Gastroesophageal sphincter (tissue), 4 donors: ENCODE results near the gene CDK17. TPM values are rescaled to one million over a fixed set of nuclear protein-coding genes. Genes with fewer than 3 reads are reported as not detected.
"Not testable (repeated sequence)": the region's sequence is repeated elsewhere in the genome, so short reads cannot be mapped to it uniquely, and the experiment has no call there.

ENCODE experiments used
- ATAC-seq: fragments of 150-250 bp; one replicate; pipeline ENCODE4 v1.9.1; 2016; ENCODE audit warnings: mild to moderate bottlenecking, moderate library complexity
- H3K27ac ChIP-seq, 4 donors: fragments of 200-600 bp; sonication (generic) in 3 of 4; 1 replicate in 3 of 4; 2 replicates in 1 of 4; pipeline ENCODE4 v1.5.1; 2016 to 2019
- H3K27me3 ChIP-seq: fragments of 200-600 bp; sonication (generic); one replicate; pipeline ENCODE4 v1.5.1; 2019
- H3K36me3 ChIP-seq, 2 donors: fragments of 200-600 bp; sonication (generic); one replicate each; pipeline ENCODE4 v1.5.1; 2019; ENCODE audit warnings: control low read depth in 1 of 2
- H3K4me1 ChIP-seq, 3 donors: fragments of 200-600 bp; sonication (generic); 1 replicate in 2 of 3; 2 replicates in 1 of 3; pipeline ENCODE4 v1.5.1; 2016 to 2019; ENCODE audit warnings: control low read depth in 2 of 3
- H3K4me3 ChIP-seq, 2 donors: fragments of 200-600 bp; sonication (generic); one replicate each; pipeline ENCODE4 v1.5.1; 2019; ENCODE audit warnings: mild to moderate bottlenecking in 1 of 2, moderate library complexity in 1 of 2
- H3K9me3 ChIP-seq, 3 donors: fragments of 200-600 bp; sonication (generic); one replicate each; pipeline ENCODE4 v1.5.1; 2017 to 2019; ENCODE audit warnings: control low read depth in 2 of 3
- EP300 ChIP-seq: sonication (generic); formaldehyde crosslinking; IDR thresholded peaks from one replicate; pipeline ENCODE4 v1.6.1; 2017; ENCODE audit warnings: antibody characterized with exemption, mild to moderate bottlenecking
- POLR2A ChIP-seq, 2 donors: fragments of 450-650 bp; IDR thresholded peaks; one replicate each; pipeline ENCODE4 v1.6.1; 2017; ENCODE audit warnings: antibody characterized with exemption in 2 of 2, mild to moderate bottlenecking in 2 of 2, moderate library complexity in 1 of 2
- POLR2AphosphoS5 ChIP-seq: sonication (generic); formaldehyde crosslinking; IDR thresholded peaks from one replicate; pipeline ENCODE4 v1.6.1; 2017; ENCODE audit warnings: antibody characterized with exemption
- WGBS, 2 donors: methylation state at CpG; one replicate each; pipeline ENCODE4 v1.1.5; 2018; ENCODE audit warnings: low coverage in 1 of 2; 5-methylcytosine and 5-hydroxymethylcytosine counted together
- total RNA-seq, 4 donors: library from RNA; depleted of rRNA; stranded (reverse); fragments of >200 nt; gene quantifications; one replicate each; pipeline ENCODE4 v1.1.0, GENCODE V29; 2016
- TF ChIP-seq, protein P1 (sequence below), 4 experiments: fragments of 200-600 bp in 2 of 4; fragments of 450-650 bp in 2 of 4; sonication (generic) in 1 of 4; IDR thresholded peaks; one replicate each; pipeline ENCODE4 v1.5.1; 2017 to 2019; ENCODE audit warnings: antibody characterized with exemption in 4 of 4, mild to moderate bottlenecking in 2 of 4, moderate library complexity in 2 of 4

The CDK17 gene
- total RNA-seq, 4 donors from 2014 or later, result 54.4 to 77.9 (median 62.9) TPM

DNA sequence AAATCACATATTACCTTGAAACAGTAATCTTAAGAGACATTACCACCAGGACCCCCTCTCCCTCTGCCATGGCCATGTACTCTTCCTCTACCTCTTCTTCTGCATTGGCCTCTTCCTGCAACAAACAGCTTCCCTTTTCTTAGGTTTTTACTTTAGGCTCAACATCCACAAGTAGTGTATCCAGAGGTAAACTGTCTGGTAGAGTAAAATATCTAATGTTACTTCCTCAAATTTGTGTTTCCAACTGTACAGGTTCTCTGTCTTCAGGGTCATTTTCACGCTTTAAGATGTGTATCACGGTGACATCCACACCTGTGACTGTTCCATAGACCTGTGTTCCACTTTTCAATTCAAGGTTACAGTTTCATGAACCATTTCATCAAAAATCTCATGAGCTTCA, 13.4 kb downstream of the CDK17 start:
- H3K27ac ChIP-seq, result no peak overlapping the region
- H3K36me3 ChIP-seq, result no peaks in the 10 kb centered on the region
- TF ChIP-seq EP300 (no peak), POLR2A (IDR thresholded peaks at IDR 0.05) (no peak), POLR2AphosphoS5 (no peak)
- TF ChIP-seq, protein P1, sequence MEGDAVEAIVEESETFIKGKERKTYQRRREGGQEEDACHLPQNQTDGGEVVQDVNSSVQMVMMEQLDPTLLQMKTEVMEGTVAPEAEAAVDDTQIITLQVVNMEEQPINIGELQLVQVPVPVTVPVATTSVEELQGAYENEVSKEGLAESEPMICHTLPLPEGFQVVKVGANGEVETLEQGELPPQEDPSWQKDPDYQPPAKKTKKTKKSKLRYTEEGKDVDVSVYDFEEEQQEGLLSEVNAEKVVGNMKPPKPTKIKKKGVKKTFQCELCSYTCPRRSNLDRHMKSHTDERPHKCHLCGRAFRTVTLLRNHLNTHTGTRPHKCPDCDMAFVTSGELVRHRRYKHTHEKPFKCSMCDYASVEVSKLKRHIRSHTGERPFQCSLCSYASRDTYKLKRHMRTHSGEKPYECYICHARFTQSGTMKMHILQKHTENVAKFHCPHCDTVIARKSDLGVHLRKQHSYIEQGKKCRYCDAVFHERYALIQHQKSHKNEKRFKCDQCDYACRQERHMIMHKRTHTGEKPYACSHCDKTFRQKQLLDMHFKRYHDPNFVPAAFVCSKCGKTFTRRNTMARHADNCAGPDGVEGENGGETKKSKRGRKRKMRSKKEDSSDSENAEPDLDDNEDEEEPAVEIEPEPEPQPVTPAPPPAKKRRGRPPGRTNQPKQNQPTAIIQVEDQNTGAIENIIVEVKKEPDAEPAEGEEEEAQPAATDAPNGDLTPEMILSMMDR (IDR thresholded peaks at IDR 0.05), result no peak
- no peak for ATAC-seq
- no peaks in the 10 kb centered on the region for H3K27me3 ChIP-seq
- H3K4me1 ChIP-seq, result peaks cover 0 to 72% (median 0%) of the 10 kb centered on the region in 3 donors
- WGBS, 2 donors, result 86% methylated on average over 2 of the region's 2 CpGs
- H3K4me3 ChIP-seq, result no peak overlapping the region
- peaks cover 0 to 5% (median 0%) of the 10 kb centered on the region in 3 donors for H3K9me3 ChIP-seq

DNA sequence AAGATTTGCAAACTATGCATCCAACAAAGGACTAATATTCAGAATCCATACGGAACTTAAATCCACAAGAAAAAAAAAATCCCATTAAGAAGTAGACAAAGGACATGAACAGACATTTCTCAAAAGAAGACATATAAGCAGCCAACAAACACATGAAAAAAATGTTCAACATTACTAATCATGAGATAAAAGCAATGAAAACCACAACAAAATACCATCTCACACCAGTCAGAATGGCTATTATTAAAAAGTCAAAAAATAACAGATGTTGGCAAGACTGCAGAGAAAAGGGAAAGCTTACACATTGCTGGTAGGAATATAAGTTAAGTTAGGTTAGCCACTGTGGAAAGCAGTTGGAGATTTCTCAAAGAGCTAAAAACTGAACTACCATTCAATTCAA, 16.2 kb downstream of the CDK17 start:
- ATAC-seq, result no peak
- H3K36me3 ChIP-seq, result no peaks in the 10 kb centered on the region
- H3K27ac ChIP-seq, result no peak overlapping the region
- 75% methylated on average over 1 of the region's 1 CpG; no CpG with 5 or more reads in 1 of the 2 donors for WGBS, 2 donors
- no peaks in the 10 kb centered on the region for H3K27me3 ChIP-seq
- H3K4me1 ChIP-seq, result peaks cover 0 to 50% (median 0%) of the 10 kb centered on the region in 3 donors
- H3K9me3 ChIP-seq, result peaks cover 0 to 5% (median 0%) of the 10 kb centered on the region in 3 donors
- H3K4me3 ChIP-seq, result no peak overlapping the region
- TF ChIP-seq POLR2A (IDR thresholded peaks at IDR 0.05) (no peak), POLR2AphosphoS5 (no peak), EP300 (no peak)
- TF ChIP-seq, protein P1 (IDR thresholded peaks at IDR 0.05), result no peak

DNA sequence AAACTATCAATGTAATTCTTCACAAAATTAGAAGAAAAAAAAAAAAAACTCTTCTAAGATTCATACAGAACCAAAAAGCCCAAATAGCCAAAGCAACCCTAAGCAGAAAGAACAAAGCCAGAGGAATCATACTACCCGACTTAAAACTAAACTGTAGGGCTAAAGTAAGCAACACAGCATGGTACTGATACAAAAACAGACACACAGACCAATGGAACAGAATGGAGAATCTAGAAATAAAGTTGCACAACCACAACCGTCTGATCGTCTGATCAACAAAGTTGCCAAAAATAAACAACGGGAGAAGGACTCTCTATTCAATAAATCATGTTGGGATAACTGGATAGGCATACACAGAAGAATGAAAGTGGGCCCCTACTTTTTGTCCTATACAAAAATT, 16.9 kb downstream of the CDK17 start:
- Histone ChIP-seq H3K36me3 (no peaks in the 10 kb centered on the region), H3K9me3 (peaks cover 0 to 5% (median 0%) of the 10 kb centered on the region in 3 donors), H3K4me1 (peaks cover 0 to 46% (median 0%) of the 10 kb centered on the region in 3 donors), H3K4me3 (no peak overlapping the region), H3K27me3 (no peaks in the 10 kb centered on the region), H3K27ac (no peak overlapping the region)
- WGBS, 2 donors, result 78 to 85% methylated on average over 2 to 4 of the region's 4 CpGs
- no peak for ATAC-seq
- no peak for TF ChIP-seq EP300
- TF ChIP-seq, protein P1 (IDR thresholded peaks at IDR 0.05), result no peak
- TF ChIP-seq POLR2A (IDR thresholded peaks at IDR 0.05), result no peak
- no peak for TF ChIP-seq POLR2AphosphoS5

DNA sequence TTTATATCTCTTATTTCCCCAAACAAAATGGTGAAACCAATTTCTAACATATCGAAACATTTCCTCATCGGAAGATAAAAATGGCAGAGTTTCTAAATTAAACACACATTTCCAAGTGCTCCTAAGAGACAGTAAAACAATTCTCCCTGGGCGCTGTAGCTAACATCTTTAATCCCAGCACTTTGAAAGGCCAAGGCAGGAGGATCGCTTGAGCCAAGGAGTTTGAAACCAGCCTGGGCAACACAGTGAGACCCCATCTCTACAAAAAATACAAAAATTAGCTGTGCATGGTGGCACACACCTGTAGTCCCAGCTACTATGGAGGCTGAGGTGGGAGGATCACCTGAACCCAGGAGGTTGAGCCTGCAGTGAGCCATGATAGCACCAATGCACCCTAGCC, 20.5 kb downstream of the CDK17 start:
- H3K27ac ChIP-seq, H3K9me3 ChIP-seq, H3K4me3 ChIP-seq, H3K36me3 ChIP-seq, ATAC-seq, H3K27me3 ChIP-seq: not testable (repeated sequence)
- H3K4me1 ChIP-seq, result peaks cover 6 to 41% (median 10%) of the 10 kb centered on the region in 3 donors
- 95 to 99% methylated on average over 3 to 4 of the region's 4 CpGs for WGBS, 2 donors

DNA sequence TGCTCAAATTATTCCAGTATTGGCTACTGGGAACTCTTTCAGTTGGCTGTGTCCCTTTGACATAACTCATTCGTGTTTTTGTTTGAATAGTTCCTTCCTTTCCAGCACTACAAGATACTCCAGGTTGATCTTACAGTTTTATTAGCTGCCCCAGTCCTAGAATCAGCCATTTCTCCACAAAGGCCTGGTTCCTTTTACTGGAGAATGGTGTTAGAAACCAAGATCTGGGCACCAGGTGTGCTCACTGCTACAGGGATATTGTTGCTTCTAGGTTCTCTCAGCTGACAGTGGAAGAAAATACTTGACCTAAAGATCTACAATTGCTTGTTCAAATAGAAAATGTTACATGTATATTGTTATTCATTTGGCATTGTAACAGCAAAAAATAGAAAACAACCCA, 21.9 kb downstream of the CDK17 start:
- H3K27me3 ChIP-seq, result no peaks in the 10 kb centered on the region
- peaks cover 0 to 5% (median 0%) of the 10 kb centered on the region in 3 donors for H3K9me3 ChIP-seq
- no peaks in the 10 kb centered on the region for H3K36me3 ChIP-seq
- H3K27ac ChIP-seq, result no peak overlapping the region
- H3K4me3 ChIP-seq, result no peak overlapping the region
- 11 to 27% methylated on average over 1 of the region's 1 CpG for WGBS, 2 donors
- TF ChIP-seq EP300 (no peak), POLR2A (IDR thresholded peaks at IDR 0.05) (no peak), POLR2AphosphoS5 (no peak)
- TF ChIP-seq, protein P1 (IDR thresholded peaks at IDR 0.05), result no peak
- H3K4me1 ChIP-seq, result peaks cover 10 to 42% (median 13%) of the 10 kb centered on the region in 3 donors
- no peak for ATAC-seq
